ENCODE results near the gene ITGA4. TPM values are rescaled to one million over a fixed set of nuclear protein-coding genes. Genes with fewer than 3 reads are reported as not detected.

ITGA4 gene
- total RNA-seq, 2 experiments from 2014 or later = 27.7 to 33.6 TPM

GRCh38 chr2:181553244-181553643, 96.1 kb downstream of the ITGA4 start:
- CTCF ChIA-PET = interaction anchor here (0.7 kb wide), 1 partner anchor 34 kb away, joined by 3 read pairs; no protein-coding TSS in a partner anchor
- Mint-ChIP-seq H3K4me1 (no peaks in the 10 kb centered on the region), H3K4me3 (no peak overlapping the region)

GRCh38 chr2:181554061-181554830, 97.1 kb downstream of the ITGA4 start:
- H3K27ac Mint-ChIP-seq = no peak overlapping the region
- H3K4me3 Mint-ChIP-seq = no peak overlapping the region
- H3K9me3 Mint-ChIP-seq (ENCODE audit: low read depth) = peaks cover 3% of the 10 kb centered on the region
- CTCF ChIA-PET = interaction anchor here (0.7 kb wide), 1 partner anchor 33 kb away, joined by 3 read pairs; no protein-coding TSS in a partner anchor
- H3K4me1 Mint-ChIP-seq = no peaks in the 10 kb centered on the region
- DNase-seq (no peak), ATAC-seq (no peak)
- intact Hi-C loops (cut with DNase I, micrococcal nuclease) = no loop called here
- POLR2A ChIA-PET = no interaction called here
- no peaks in the 10 kb centered on the region for H3K27me3 Mint-ChIP-seq
- H3K36me3 Mint-ChIP-seq (ENCODE audit: low read depth) = no peaks in the 10 kb centered on the region

More at GRCh38 chr2:181553244-181553643, 96.1 kb downstream of the ITGA4 start:
- Mint-ChIP-seq H3K27ac (no peak overlapping the region), H3K27me3 (no peaks in the 10 kb centered on the region), H3K9me3 (ENCODE audit: low read depth) (peaks cover 3% of the 10 kb centered on the region), H3K36me3 (ENCODE audit: low read depth) (no peaks in the 10 kb centered on the region)
- POLR2A ChIA-PET = no interaction called here
- intact Hi-C loops (cut with DNase I, micrococcal nuclease) = no loop called here
- ATAC-seq (no peak), DNase-seq (no peak)

- no peaks in the 10 kb centered on the region for H3K4me1 Mint-ChIP-seq
- CTCF ChIA-PET = interaction anchor here (1.0 kb wide), 1 partner anchor 15 kb away, joined by 4 read pairs; no protein-coding TSS in a partner anchor
- POLR2A ChIA-PET = no interaction called here
- intact Hi-C loops (cut with DNase I, micrococcal nuclease) = no loop called here
- no peak for ATAC-seq
- no peaks in the 10 kb centered on the region for H3K36me3 Mint-ChIP-seq (ENCODE audit: low read depth)
- H3K27me3 Mint-ChIP-seq = no peaks in the 10 kb centered on the region
- H3K27ac Mint-ChIP-seq = no peak overlapping the region
- DNase-seq = no peak
- peaks cover 3% of the 10 kb centered on the region for H3K9me3 Mint-ChIP-seq (ENCODE audit: low read depth)
- H3K4me3 Mint-ChIP-seq = no peak overlapping the region
These were observed 101.2 kb downstream of the ITGA4 start for GRCh38 chr2:181558371-181558770.

GRCh38 chr2:181563101-181563692, 106.0 kb downstream of the ITGA4 start:
- intact Hi-C loops (cut with DNase I, micrococcal nuclease) = no loop called here
- POLR2A ChIA-PET = interaction anchor here (0.6 kb wide), 1 partner anchor 31 kb away, joined by 3 read pairs; no protein-coding TSS in a partner anchor
- Mint-ChIP-seq H3K27ac (no peak overlapping the region), H3K9me3 (ENCODE audit: low read depth) (no peaks in the 10 kb centered on the region), H3K4me3 (no peak overlapping the region), H3K4me1 (no peaks in the 10 kb centered on the region), H3K36me3 (ENCODE audit: low read depth) (no peaks in the 10 kb centered on the region), H3K27me3 (no peaks in the 10 kb centered on the region)
- CTCF ChIA-PET = no interaction called here
- DNase-seq (no peak), ATAC-seq (no peak)

GRCh38 chr2:181566334-181567032, 109.3 kb downstream of the ITGA4 start:
- intact Hi-C loops (cut with DNase I, micrococcal nuclease) = no loop called here
- CTCF ChIA-PET = interaction anchor here (0.5 to 1.0 kb wide), 2 partner anchors 108 to 149 kb away, joined by 3 read pairs; no protein-coding TSS in a partner anchor
- POLR2A ChIA-PET = no interaction called here

GRCh38 chr2:181570059-181570458, 112.9 kb downstream of the ITGA4 start:
- no peak overlapping the region for H3K4me3 Mint-ChIP-seq
- H3K36me3 Mint-ChIP-seq (ENCODE audit: low read depth) = no peaks in the 10 kb centered on the region
- DNase-seq (no peak), ATAC-seq (no peak)
- POLR2A ChIA-PET = no interaction called here
- H3K9me3 Mint-ChIP-seq (ENCODE audit: low read depth) = no peaks in the 10 kb centered on the region
- no peaks in the 10 kb centered on the region for H3K27me3 Mint-ChIP-seq
- H3K4me1 Mint-ChIP-seq = no peaks in the 10 kb centered on the region
- CTCF ChIA-PET = interaction anchor here (1.7 to 4.1 kb wide), 2 partner anchors 145 kb away, joined by 4 to 37 read pairs; no protein-coding TSS in a partner anchor
- H3K27ac Mint-ChIP-seq = no peak overlapping the region
- intact Hi-C loops (cut with DNase I, micrococcal nuclease) = loop anchor here in 1 of 2 experiments (5.0 kb wide), 1 partner anchor 142 kb away; no protein-coding TSS in a partner anchor

More at GRCh38 chr2:181566334-181567032, 109.3 kb downstream of the ITGA4 start:
- no peaks in the 10 kb centered on the region for H3K27me3 Mint-ChIP-seq
- no peaks in the 10 kb centered on the region for H3K36me3 Mint-ChIP-seq (ENCODE audit: low read depth)
- H3K27ac Mint-ChIP-seq = no peak overlapping the region
- no peak for ATAC-seq
- no peaks in the 10 kb centered on the region for H3K9me3 Mint-ChIP-seq (ENCODE audit: low read depth)
- no peak overlapping the region for H3K4me3 Mint-ChIP-seq
- no peak for DNase-seq
- H3K4me1 Mint-ChIP-seq = no peaks in the 10 kb centered on the region

- ATAC-seq = no peak
- intact Hi-C loops (cut with DNase I, micrococcal nuclease) = loop anchor here in 1 of 2 experiments (5.0 kb wide), 1 partner anchor 141 kb away; no protein-coding TSS in a partner anchor
- CTCF ChIA-PET = interaction anchor here (1.0 to 4.1 kb wide), 2 partner anchors 16 to 144 kb away, joined by 3 to 37 read pairs; no protein-coding TSS in a partner anchor
- Mint-ChIP-seq H3K27ac (no peak overlapping the region), H3K9me3 (ENCODE audit: low read depth) (no peaks in the 10 kb centered on the region), H3K4me1 (no peaks in the 10 kb centered on the region), H3K4me3 (no peak overlapping the region), H3K36me3 (ENCODE audit: low read depth) (no peaks in the 10 kb centered on the region), H3K27me3 (no peaks in the 10 kb centered on the region)
- POLR2A ChIA-PET = no interaction called here
- no peak for DNase-seq
These were observed 113.9 kb downstream of the ITGA4 start for GRCh38 chr2:181570833-181571661.

- intact Hi-C loops (cut with DNase I, micrococcal nuclease) = loop anchor here (1.0 to 5.0 kb wide), 2 partner anchors 139 to 142 kb away; no protein-coding TSS in a partner anchor
- H3K4me1 Mint-ChIP-seq = no peaks in the 10 kb centered on the region
- no peaks in the 10 kb centered on the region for H3K36me3 Mint-ChIP-seq (ENCODE audit: low read depth)
- no peak overlapping the region for H3K27ac Mint-ChIP-seq
- no peaks in the 10 kb centered on the region for H3K27me3 Mint-ChIP-seq
- ChIA-PET CTCF (interaction anchor here (0.7 to 4.1 kb wide), 7 partner anchors 11 to 265 kb away, joined by 3 to 37 read pairs (median 3); no protein-coding TSS in a partner anchor), POLR2A (no interaction called here)
- no peaks in the 10 kb centered on the region for H3K9me3 Mint-ChIP-seq (ENCODE audit: low read depth)
- ATAC-seq (no peak), DNase-seq (no peak)
- no peak overlapping the region for H3K4me3 Mint-ChIP-seq
These were observed 116.1 kb downstream of the ITGA4 start for GRCh38 chr2:181573140-181573736.

GRCh38 chr2:181574321-181574720, 117.1 kb downstream of the ITGA4 start:
- no peaks in the 10 kb centered on the region for H3K9me3 Mint-ChIP-seq (ENCODE audit: low read depth)
- ATAC-seq (no peak), DNase-seq (no peak)
- H3K4me1 Mint-ChIP-seq = no peaks in the 10 kb centered on the region
- no peaks in the 10 kb centered on the region for H3K36me3 Mint-ChIP-seq (ENCODE audit: low read depth)
- no peak overlapping the region for H3K27ac Mint-ChIP-seq
- no peaks in the 10 kb centered on the region for H3K27me3 Mint-ChIP-seq
- ChIA-PET CTCF (interaction anchor here (0.9 to 4.1 kb wide), 4 partner anchors 16 to 166 kb away, joined by 3 to 37 read pairs (median 4); no protein-coding TSS in a partner anchor), POLR2A (no interaction called here)
- intact Hi-C loops (cut with DNase I, micrococcal nuclease) = loop anchor here in 1 of 2 experiments (5.0 kb wide), 1 partner anchor 138 kb away; no protein-coding TSS in a partner anchor
- H3K4me3 Mint-ChIP-seq = no peak overlapping the region

- DNase-seq (no peak), ATAC-seq (no peak)
- H3K27me3 Mint-ChIP-seq = no peaks in the 10 kb centered on the region
- ChIA-PET POLR2A (interaction anchor here (0.5 kb wide), 1 partner anchor 107 kb away, joined by 3 read pairs; no protein-coding TSS in a partner anchor), CTCF (interaction anchor here (0.7 to 1.2 kb wide), 5 partner anchors 24 to 693 kb away, joined by 3 to 4 read pairs (median 3); no protein-coding TSS in a partner anchor)
- H3K36me3 Mint-ChIP-seq (ENCODE audit: low read depth) = no peaks in the 10 kb centered on the region
- no peak overlapping the region for H3K4me3 Mint-ChIP-seq
- intact Hi-C loops (cut with DNase I, micrococcal nuclease) = no loop called here
- H3K9me3 Mint-ChIP-seq (ENCODE audit: low read depth) = no peaks in the 10 kb centered on the region
- no peak overlapping the region for H3K27ac Mint-ChIP-seq
- H3K4me1 Mint-ChIP-seq = no peaks in the 10 kb centered on the region
These were observed 118.0 kb downstream of the ITGA4 start for GRCh38 chr2:181575024-181575649.

Data from activated CD4-positive, alpha-beta T cell treated with anti-CD3 and anti-CD28 coated beads for 36 hours (primary cell).